Neural progenitor cell (in vitro differentiated cells): ENCODE data around the gene STIL.

Source experiments
- CTCF ChIP-seq: fragments of 200-600 bp; sonication (generic); IDR thresholded peaks from 2 replicates; pipeline ENCODE4 v1.5.1; 2017; ENCODE audit warnings: antibody characterized with exemption, mild to moderate bottlenecking
- EZH2 ChIP-seq: fragments of 200-600 bp; sonication (generic); IDR thresholded peaks from 2 replicates; pipeline ENCODE4 v1.6.1; 2017; ENCODE audit warnings: antibody characterized with exemption, mild to moderate bottlenecking, moderate library complexity
- EZH2phosphoT487 ChIP-seq: fragments of 200-600 bp; sonication (generic); IDR thresholded peaks from 2 replicates; pipeline ENCODE4 v1.6.1; 2017; ENCODE audit warnings: antibody characterized with exemption

GRCh38 chr1:47226121-47226838 lies 87.7 kb downstream of the STIL start:
- no peak for TF ChIP-seq CTCF
- TF ChIP-seq EZH2: peak; percentile 74
- peak; percentile 62 for TF ChIP-seq EZH2phosphoT487
